HG03280 (cell line): ENCODE measurements around the gene BCL6.

Source experiments
- ATAC-seq: cut with Tn5 transposase; IDR thresholded peaks from one replicate; pipeline ENCODE4 v1.9.1; 2021; ENCODE audit warnings: mild to moderate bottlenecking, moderate library complexity; ENCODE audit not compliant: unreplicated experiment

The BCL6 gene

GRCh38 chr3:187678726-187679268 is 66.5 kb downstream of the BCL6 start:
- ATAC-seq = no peak

- no peak for ATAC-seq
These were observed 67.7 kb downstream of the BCL6 start for GRCh38 chr3:187677604-187678003.

- no peak for ATAC-seq
These were observed 72.3 kb downstream of the BCL6 start for GRCh38 chr3:187673012-187673411.
